Peyer's patch (tissue), 4 donors: ENCODE measurements around the gene TMEM131L. TPM values are rescaled to one million over a fixed set of nuclear protein-coding genes. Genes with fewer than 3 reads are reported as not detected.
A peak's percentile ranks its signal among the peaks of the same experiment; 100 is the strongest.

ENCODE experiments used
- DNase-seq, 3 donors: peaks; one replicate each; pipeline ENCODE4 v3.0.0-alpha.2; 2017 to 2019
- H3K27ac ChIP-seq, 4 donors: fragments of 200-600 bp; sonication (generic); one replicate each; pipeline ENCODE4 v1.5.1; 2016 to 2019
- H3K27me3 ChIP-seq, 2 donors: fragments of 200-600 bp; sonication (generic); one replicate each; pipeline ENCODE4 v1.5.1; 2019
- H3K36me3 ChIP-seq, 3 donors: fragments of 200-600 bp; sonication (generic); one replicate each; pipeline ENCODE4 v1.5.1; 2016 to 2019
- H3K4me1 ChIP-seq, 4 donors: fragments of 200-600 bp; sonication (generic); one replicate each; pipeline ENCODE4 v1.5.1; 2016 to 2019
- H3K4me3 ChIP-seq, 4 donors: fragments of 200-600 bp; sonication (generic); 1 replicate in 3 of 4; 2 replicates in 1 of 4; pipeline ENCODE4 v1.5.1; 2016 to 2019; ENCODE audit warnings: mild to moderate bottlenecking in 1 of 4
- H3K9me3 ChIP-seq, 4 donors: fragments of 200-600 bp; sonication (generic); one replicate each; pipeline ENCODE4 v1.5.1; 2016 to 2019; ENCODE audit warnings: mild to moderate bottlenecking in 1 of 4
- CTCF ChIP-seq, 6 experiments: fragments of 450-650 bp in 4 of 6; fragments of 200-600 bp in 2 of 6; sonication (generic) in 1 of 6; IDR thresholded peaks; one replicate each; pipeline ENCODE4 v1.5.1; 2017 to 2019; ENCODE audit warnings: antibody characterized with exemption in 6 of 6, mild to moderate bottlenecking in 3 of 6, moderate library complexity in 1 of 6
- POLR2A ChIP-seq, 2 donors: fragments of 450-650 bp; IDR thresholded peaks; one replicate each; pipeline ENCODE4 v1.5.1; 2017; ENCODE audit warnings: antibody characterized with exemption in 2 of 2, mild to moderate bottlenecking in 2 of 2, moderate library complexity in 2 of 2
- total RNA-seq, 4 donors: library from RNA; depleted of rRNA; stranded (reverse); fragments of >200 nt; gene quantifications; one replicate each; pipeline ENCODE4 v1.1.0, GENCODE V29; 2016

TMEM131L gene
- total RNA-seq, 4 donors from 2014 or later: 5.2 to 54.5 (median 7.0) TPM

- H3K4me3 ChIP-seq: no peak overlapping the region
- no peak for TF ChIP-seq CTCF (IDR thresholded peaks at IDR 0.05)
- no peak for TF ChIP-seq POLR2A (IDR thresholded peaks at IDR 0.05)
- peak overlapping the region in 3 of 4 donors; percentile 16 to 72 (median 30) for H3K27ac ChIP-seq
- no peaks in the 10 kb centered on the region for H3K27me3 ChIP-seq
- no peaks in the 10 kb centered on the region for H3K36me3 ChIP-seq
- no peak for DNase-seq
- peaks cover 4 to 39% (median 16%) of the 10 kb centered on the region in 4 donors for H3K4me1 ChIP-seq
- no peaks in the 10 kb centered on the region for H3K9me3 ChIP-seq
These were observed 57.1 kb downstream of the TMEM131L start for GRCh38 chr4:153523164-153523796.

GRCh38 chr4:153523941-153524386 is 57.8 kb downstream of the TMEM131L start:
- no peak for TF ChIP-seq CTCF (IDR thresholded peaks at IDR 0.05)
- TF ChIP-seq POLR2A (IDR thresholded peaks at IDR 0.05): no peak
- Histone ChIP-seq H3K4me1 (peaks cover 4 to 39% (median 16%) of the 10 kb centered on the region in 4 donors), H3K27me3 (no peaks in the 10 kb centered on the region), H3K36me3 (no peaks in the 10 kb centered on the region), H3K27ac (peak overlapping the region in 2 of 4 donors; percentile 30 to 72), H3K4me3 (no peak overlapping the region), H3K9me3 (no peaks in the 10 kb centered on the region)
- DNase-seq: no peak

- no peak overlapping the region for H3K4me3 ChIP-seq
- H3K36me3 ChIP-seq: no peaks in the 10 kb centered on the region
- H3K9me3 ChIP-seq: no peaks in the 10 kb centered on the region
- no peak for DNase-seq
- H3K4me1 ChIP-seq: peaks cover 4 to 40% (median 16%) of the 10 kb centered on the region in 4 donors
- peak overlapping the region in 2 of 4 donors; percentile 11 to 72 for H3K27ac ChIP-seq
- no peaks in the 10 kb centered on the region for H3K27me3 ChIP-seq
- no peak for TF ChIP-seq CTCF (IDR thresholded peaks at IDR 0.05)
- no peak for TF ChIP-seq POLR2A (IDR thresholded peaks at IDR 0.05)
These were observed 58.5 kb downstream of the TMEM131L start for GRCh38 chr4:153524682-153525081.

GRCh38 chr4:153527690-153528089 is 61.5 kb downstream of the TMEM131L start:
- DNase-seq: no peak
- Histone ChIP-seq H3K9me3 (no peaks in the 10 kb centered on the region), H3K4me1 (peaks cover under 1 to 37% (median 14%) of the 10 kb centered on the region in 4 donors), H3K36me3 (no peaks in the 10 kb centered on the region), H3K27me3 (no peaks in the 10 kb centered on the region), H3K4me3 (no peak overlapping the region), H3K27ac (peak overlapping the region in 1 of 4 donors; percentile 57)
- TF ChIP-seq CTCF (IDR thresholded peaks at IDR 0.05) (no peak), POLR2A (IDR thresholded peaks at IDR 0.05) (no peak)

GRCh38 chr4:153528705-153529485 is 62.7 kb downstream of the TMEM131L start:
- DNase-seq: no peak
- Histone ChIP-seq H3K27me3 (no peaks in the 10 kb centered on the region), H3K27ac (peak overlapping the region in 2 of 4 donors; percentile 40 to 57), H3K9me3 (no peaks in the 10 kb centered on the region), H3K4me1 (peaks cover 0 to 27% (median 11%) of the 10 kb centered on the region in 4 donors), H3K4me3 (no peak overlapping the region), H3K36me3 (no peaks in the 10 kb centered on the region)
- TF ChIP-seq POLR2A (IDR thresholded peaks at IDR 0.05) (no peak), CTCF (IDR thresholded peaks at IDR 0.05) (no peak)
